ENCODE data around the gene ANKRD1. TPM values are rescaled to one million over a fixed set of nuclear protein-coding genes. Genes with fewer than 3 reads are reported as not detected.
"Not testable (repeated sequence)": the region's sequence is repeated elsewhere in the genome, so short reads cannot be mapped to it uniquely, and the experiment has no call there.

The ANKRD1 gene
- total RNA-seq, 1 experiment from 2014 or later: 0.59 TPM

- DNase-seq: no peak
- no peaks in the 10 kb centered on the region for H3K9me3 ChIP-seq
- H3K27me3 ChIP-seq: no peaks in the 10 kb centered on the region
- no peak overlapping the region for H3K4me3 ChIP-seq
- H3K36me3 ChIP-seq: no peaks in the 10 kb centered on the region
Measured at GRCh38 chr10:90919683-90920574, 958 bp downstream of the ANKRD1 start.

- Histone ChIP-seq H3K27me3 (no peaks in the 10 kb centered on the region), H3K36me3 (no peaks in the 10 kb centered on the region), H3K4me3 (no peak overlapping the region), H3K9me3 (no peaks in the 10 kb centered on the region)
- DNase-seq: no peak
Measured at GRCh38 chr10:90917968-90918318, 2.9 kb downstream of the ANKRD1 start.

GRCh38 chr10:90917238-90917967 lies 3.5 kb downstream of the ANKRD1 start:
- Histone ChIP-seq H3K36me3 (no peaks in the 10 kb centered on the region), H3K27me3 (no peaks in the 10 kb centered on the region), H3K9me3 (no peaks in the 10 kb centered on the region), H3K4me3 (no peak overlapping the region)
- DNase-seq: no peak

- Histone ChIP-seq H3K4me3 (no peak overlapping the region), H3K36me3 (no peaks in the 10 kb centered on the region), H3K27me3 (no peaks in the 10 kb centered on the region), H3K9me3 (no peaks in the 10 kb centered on the region)
- no peak for DNase-seq
Measured at GRCh38 chr10:90916392-90917237, 4.3 kb downstream of the ANKRD1 start.

- Histone ChIP-seq H3K4me3 (no peak overlapping the region), H3K9me3 (no peaks in the 10 kb centered on the region), H3K36me3 (no peaks in the 10 kb centered on the region), H3K27me3 (no peaks in the 10 kb centered on the region)
- DNase-seq: no peak
Measured at GRCh38 chr10:90915766-90916075, 5.2 kb downstream of the ANKRD1 start.

GRCh38 chr10:90914992-90915765 lies 5.7 kb downstream of the ANKRD1 start:
- no peak for DNase-seq
- no peaks in the 10 kb centered on the region for H3K9me3 ChIP-seq
- H3K4me3 ChIP-seq: no peak overlapping the region
- H3K27me3 ChIP-seq: no peaks in the 10 kb centered on the region
- H3K36me3 ChIP-seq: no peaks in the 10 kb centered on the region

- Histone ChIP-seq H3K4me3 (no peak overlapping the region), H3K36me3 (no peaks in the 10 kb centered on the region), H3K9me3 (no peaks in the 10 kb centered on the region), H3K27me3 (no peaks in the 10 kb centered on the region)
- DNase-seq: no peak
Measured at GRCh38 chr10:90913774-90914420, 7.0 kb downstream of the ANKRD1 start.

GRCh38 chr10:90912854-90913479 lies 7.9 kb downstream of the ANKRD1 start:
- Histone ChIP-seq H3K9me3 (no peaks in the 10 kb centered on the region), H3K27me3 (no peaks in the 10 kb centered on the region), H3K4me3 (no peak overlapping the region), H3K36me3 (no peaks in the 10 kb centered on the region)
- no peak for DNase-seq

GRCh38 chr10:90912174-90912573 lies 8.7 kb downstream of the ANKRD1 start:
- H3K36me3 ChIP-seq: no peaks in the 10 kb centered on the region; the same call in 1 of the 2 replicates
- no peaks in the 10 kb centered on the region for H3K27me3 ChIP-seq
- no peak overlapping the region for H3K4me3 ChIP-seq
- no peak for DNase-seq
- no peaks in the 10 kb centered on the region for H3K9me3 ChIP-seq

- H3K4me3 ChIP-seq: no peak overlapping the region
- no peaks in the 10 kb centered on the region for H3K27me3 ChIP-seq
- DNase-seq: peak; percentile 20
- no peaks in the 10 kb centered on the region for H3K9me3 ChIP-seq
- H3K36me3 ChIP-seq: no peaks in the 10 kb centered on the region; the same call in none of the 2 replicates
Measured at GRCh38 chr10:90911133-90912051, 9.5 kb downstream of the ANKRD1 start.

GRCh38 chr10:90906596-90906995 lies 14.3 kb downstream of the ANKRD1 start:
- H3K4me3 ChIP-seq: no peak overlapping the region
- peaks cover 9% of the 10 kb centered on the region for H3K36me3 ChIP-seq
- no peaks in the 10 kb centered on the region for H3K27me3 ChIP-seq
- DNase-seq: no peak
- no peaks in the 10 kb centered on the region for H3K9me3 ChIP-seq

- H3K36me3 ChIP-seq: peaks cover 9% of the 10 kb centered on the region
- no peak overlapping the region for H3K4me3 ChIP-seq
- no peaks in the 10 kb centered on the region for H3K27me3 ChIP-seq
- DNase-seq: no peak
- no peaks in the 10 kb centered on the region for H3K9me3 ChIP-seq
Measured at GRCh38 chr10:90905925-90906324, 15.0 kb downstream of the ANKRD1 start.

GRCh38 chr10:90896916-90897315 lies 24.0 kb downstream of the ANKRD1 start:
- H3K9me3 ChIP-seq, DNase-seq, H3K27me3 ChIP-seq, H3K4me3 ChIP-seq: not testable (repeated sequence)
- H3K36me3 ChIP-seq: peaks cover 41% of the 10 kb centered on the region

- H3K9me3 ChIP-seq: no peaks in the 10 kb centered on the region
- peaks cover 60% of the 10 kb centered on the region for H3K36me3 ChIP-seq
Measured at GRCh38 chr10:90893190-90893589, 27.7 kb downstream of the ANKRD1 start.

GRCh38 chr10:90890347-90890746 lies 30.5 kb downstream of the ANKRD1 start:
- Histone ChIP-seq H3K4me3 (no peak overlapping the region), H3K27me3 (no peaks in the 10 kb centered on the region), H3K36me3 (peaks cover 71% of the 10 kb centered on the region), H3K9me3 (no peaks in the 10 kb centered on the region)
- no peak for DNase-seq

More at GRCh38 chr10:90893190-90893589, 27.7 kb downstream of the ANKRD1 start:
- H3K4me3 ChIP-seq: no peak overlapping the region
- H3K27me3 ChIP-seq: no peaks in the 10 kb centered on the region
- no peak for DNase-seq
